ENCODE data around the gene PIK3CA. TPM values are rescaled to one million over a fixed set of nuclear protein-coding genes. Genes with fewer than 3 reads are reported as not detected.

Gene PIK3CA
- total RNA-seq, 4 donors from 2014 or later, result 7.3 to 12.4 (median 10.9) TPM

GRCh38 chr3:179149951-179150350, 1.8 kb downstream of the PIK3CA start:
- peak overlapping the region in 3 of 4 donors; percentile 87 to 92 (median 91) for H3K4me3 ChIP-seq
- H3K27ac ChIP-seq, result peak overlapping the region in 1 of 4 donors; percentile 99
- no peak for TF ChIP-seq POLR2A (IDR thresholded peaks at IDR 0.05)
- no peak for TF ChIP-seq CTCF (IDR thresholded peaks at IDR 0.05)

GRCh38 chr3:179150610-179151009, 2.5 kb downstream of the PIK3CA start:
- Histone ChIP-seq H3K36me3 (no peaks in the 10 kb centered on the region), H3K27me3 (no peaks in the 10 kb centered on the region), H3K4me1 (peaks cover 0 to 19% (median 0%) of the 10 kb centered on the region in 4 donors), H3K9me3 (no peaks in the 10 kb centered on the region), H3K4me3 (no peak overlapping the region), H3K27ac (no peak overlapping the region)
- no peak for TF ChIP-seq POLR2A (IDR thresholded peaks at IDR 0.05)
- DNase-seq, result no peak

More at GRCh38 chr3:179149951-179150350, 1.8 kb downstream of the PIK3CA start:
- DNase-seq, result no peak
- Histone ChIP-seq H3K36me3 (no peaks in the 10 kb centered on the region), H3K4me1 (peaks cover 0 to 19% (median 0%) of the 10 kb centered on the region in 4 donors), H3K27me3 (no peaks in the 10 kb centered on the region), H3K9me3 (no peaks in the 10 kb centered on the region)

- TF ChIP-seq CTCF (IDR thresholded peaks at IDR 0.05) (no peak), POLR2A (IDR thresholded peaks at IDR 0.05) (no peak)
Observed at GRCh38 chr3:179151474-179151873, 3.3 kb downstream of the PIK3CA start.

GRCh38 chr3:179156170-179156569, 8.0 kb downstream of the PIK3CA start:
- Histone ChIP-seq H3K27me3 (no peaks in the 10 kb centered on the region), H3K9me3 (no peaks in the 10 kb centered on the region), H3K36me3 (no peaks in the 10 kb centered on the region), H3K4me3 (no peak overlapping the region), H3K27ac (no peak overlapping the region), H3K4me1 (peaks cover 0 to 7% (median 0%) of the 10 kb centered on the region in 4 donors)
- no peak for TF ChIP-seq POLR2A (IDR thresholded peaks at IDR 0.05)
- no peak for TF ChIP-seq CTCF (IDR thresholded peaks at IDR 0.05)
- no peak for DNase-seq

More at GRCh38 chr3:179151474-179151873, 3.3 kb downstream of the PIK3CA start:
- DNase-seq, result no peak
- Histone ChIP-seq H3K27ac (no peak overlapping the region), H3K4me3 (no peak overlapping the region), H3K36me3 (no peaks in the 10 kb centered on the region), H3K27me3 (no peaks in the 10 kb centered on the region), H3K4me1 (peaks cover 0 to 19% (median 0%) of the 10 kb centered on the region in 4 donors), H3K9me3 (no peaks in the 10 kb centered on the region)

- H3K9me3 ChIP-seq, result no peaks in the 10 kb centered on the region
- no peak overlapping the region for H3K4me3 ChIP-seq
- TF ChIP-seq POLR2A (IDR thresholded peaks at IDR 0.05) (no peak), CTCF (IDR thresholded peaks at IDR 0.05) (no peak)
- H3K27me3 ChIP-seq, result no peaks in the 10 kb centered on the region
- no peak for DNase-seq
- peaks cover 0 to 3% (median 0%) of the 10 kb centered on the region in 4 donors for H3K4me1 ChIP-seq
- H3K27ac ChIP-seq, result no peak overlapping the region
- H3K36me3 ChIP-seq, result no peaks in the 10 kb centered on the region
Observed at GRCh38 chr3:179156775-179157174, 8.6 kb downstream of the PIK3CA start.

GRCh38 chr3:179158336-179159039, 10.3 kb downstream of the PIK3CA start:
- no peak for TF ChIP-seq CTCF (IDR thresholded peaks at IDR 0.05)
- TF ChIP-seq POLR2A (IDR thresholded peaks at IDR 0.05), result no peak
- Histone ChIP-seq H3K36me3 (no peaks in the 10 kb centered on the region), H3K4me3 (no peak overlapping the region), H3K9me3 (no peaks in the 10 kb centered on the region), H3K27ac (no peak overlapping the region), H3K4me1 (no peaks in the 10 kb centered on the region), H3K27me3 (no peaks in the 10 kb centered on the region)
- no peak for DNase-seq
